HepG2 (cell line): Measurements from ENCODE around the gene HCN4. TPM values are rescaled to one million over a fixed set of nuclear protein-coding genes. Genes with fewer than 3 reads are reported as not detected.

Source experiments
- AKAP8 ChIP-seq: sonication (generic); formaldehyde crosslinking; IDR thresholded peaks from 2 replicates; pipeline ENCODE4 v1.5.1; 2020; ENCODE audit warnings: mild to moderate bottlenecking, missing genetic modification reagents
- ARID2 ChIP-seq: sonication (generic); formaldehyde crosslinking; IDR thresholded peaks from 2 replicates; pipeline ENCODE4 v1.8.1; 2022; ENCODE audit warnings: mild to moderate bottlenecking, missing genetic modification reagents, borderline replicate concordance
- BCL6 ChIP-seq: IDR thresholded peaks from 2 replicates; pipeline ENCODE4 v1.6.1; 2016; ENCODE audit warnings: missing genetic modification reagents, missing compliant biosample characterization
- HNRNPK ChIP-seq: fragments of 200-400 bp; formaldehyde crosslinking; IDR thresholded peaks from 2 replicates; pipeline ENCODE4 v1.6.1; 2018; ENCODE audit warnings: low read length, low read depth, moderate library complexity, mild to moderate bottlenecking; ENCODE audit not compliant: poor library complexity, severe bottlenecking
- MAFG ChIP-seq: sonication (generic); formaldehyde crosslinking; IDR thresholded peaks from 2 replicates; pipeline ENCODE4 v1.5.1; 2020; ENCODE audit warnings: mild to moderate bottlenecking, missing genetic modification reagents
- MAZ ChIP-seq, 2 experiments: sonication (generic) in 1 of 2; formaldehyde crosslinking in 1 of 2; IDR thresholded peaks; 2 replicates each; pipeline versions ENCODE4 v1.5.0 to v1.6.1; 2012 to 2020; ENCODE audit warnings: low read depth in 2 of 2, mild to moderate bottlenecking in 2 of 2, borderline replicate concordance in 1 of 2, improper control_type of control experiment in 1 of 2, low read length in 1 of 2, missing genetic modification reagents in 1 of 2, moderate library complexity in 1 of 2
- NCOR1 ChIP-seq: fragments of 200-600 bp; sonication (generic); IDR thresholded peaks from 2 replicates; pipeline ENCODE4 v1.7.0; 2017; ENCODE audit warnings: antibody characterized with exemption, low read length, borderline replicate concordance
- NFE2L1 ChIP-seq: sonication (generic); formaldehyde crosslinking; IDR thresholded peaks from 2 replicates; pipeline ENCODE4 v1.4.0; 2020; ENCODE audit warnings: missing genetic modification reagents, mild to moderate bottlenecking, borderline replicate concordance
- NONO ChIP-seq, 2 experiments: fragments of 450-650 bp in 1 of 2; sonication (generic) in 1 of 2; formaldehyde crosslinking in 1 of 2; IDR thresholded peaks in 1 of 2; conservative IDR thresholded peaks in 1 of 2; 2 replicates each; pipeline versions ENCODE4 v1.6.1 to v1.8.0; 2017 to 2022; ENCODE audit warnings: mild to moderate bottlenecking in 1 of 2, missing genetic modification reagents in 1 of 2, moderate library complexity in 1 of 2
- NRL ChIP-seq: sonication (generic); formaldehyde crosslinking; IDR thresholded peaks from 2 replicates; pipeline ENCODE4 v1.5.0; 2020; ENCODE audit warnings: missing genetic modification reagents, mild to moderate bottlenecking, moderate library complexity, borderline replicate concordance
- PHF8 ChIP-seq: sonication (generic); formaldehyde crosslinking; IDR thresholded peaks from 2 replicates; pipeline ENCODE4 v1.5.0; 2020; ENCODE audit warnings: missing genetic modification reagents
- SKI ChIP-seq: fragments of 450-650 bp; IDR thresholded peaks from one replicate; pipeline ENCODE4 v1.6.1; 2018; ENCODE audit warnings: mild to moderate bottlenecking; ENCODE audit not compliant: partially characterized antibody
- SOX13 ChIP-seq, 3 experiments: fragments of 450-650 bp in 1 of 3; sonication (generic) in 1 of 3; formaldehyde crosslinking in 1 of 3; IDR thresholded peaks in 2 of 3; conservative IDR thresholded peaks in 1 of 3; 2 replicates each; pipeline versions ENCODE4 v1.5.0 to v1.6.1; 2016 to 2020; ENCODE audit warnings: antibody characterized with exemption in 1 of 3, mild to moderate bottlenecking in 1 of 3, missing compliant biosample characterization in 1 of 3, missing genetic modification reagents in 1 of 3, moderate library complexity in 1 of 3
- WIZ ChIP-seq: sonication (generic); formaldehyde crosslinking; IDR thresholded peaks from 2 replicates; pipeline ENCODE4 v1.5.1; 2020; ENCODE audit warnings: mild to moderate bottlenecking, missing genetic modification reagents
- ZBTB20 ChIP-seq: sonication (generic); formaldehyde crosslinking; IDR thresholded peaks from 2 replicates; pipeline ENCODE4 v1.8.1; 2023; ENCODE audit warnings: missing genetic modification reagents, low read depth, mild to moderate bottlenecking, borderline replicate concordance
- ZFP41 ChIP-seq: sonication (generic); formaldehyde crosslinking; IDR thresholded peaks from 2 replicates; pipeline ENCODE4 v1.4.0; 2020; ENCODE audit warnings: mild to moderate bottlenecking, missing genetic modification reagents, borderline replicate concordance
- ZMAT3 ChIP-seq: sonication (generic); formaldehyde crosslinking; conservative IDR thresholded peaks from 2 replicates; pipeline ENCODE4 v1.7.0; 2021; ENCODE audit warnings: missing genetic modification reagents
- ZMYM2 ChIP-seq: sonication (generic); formaldehyde crosslinking; IDR thresholded peaks from 2 replicates; pipeline ENCODE4 v1.8.0; 2022; ENCODE audit warnings: mild to moderate bottlenecking, missing genetic modification reagents
- ZNF230 ChIP-seq: sonication (generic); formaldehyde crosslinking; IDR thresholded peaks from 2 replicates; pipeline ENCODE4 v1.4.0; 2020; ENCODE audit warnings: mild to moderate bottlenecking, missing genetic modification reagents
- ZNF383 ChIP-seq: sonication (generic); formaldehyde crosslinking; IDR thresholded peaks from 2 replicates; pipeline ENCODE4 v1.4.0; 2020; ENCODE audit warnings: missing genetic modification reagents, mild to moderate bottlenecking, borderline replicate concordance
- ZNF589 ChIP-seq: sonication (generic); formaldehyde crosslinking; conservative IDR thresholded peaks from 2 replicates; pipeline ENCODE4 v1.8.0; 2022; ENCODE audit warnings: mild to moderate bottlenecking, moderate library complexity, missing genetic modification reagents
- ZNF766 ChIP-seq: sonication (generic); formaldehyde crosslinking; IDR thresholded peaks from 2 replicates; pipeline ENCODE4 v1.5.0; 2020; ENCODE audit warnings: missing genetic modification reagents, borderline replicate concordance
- polyA plus RNA-seq, 8 experiments: library from polyadenylated mRNA; depleted of rRNA in 3 of 8; stranded (reverse) in 7 of 8; unstranded in 1 of 8; fragments of >200 nt; fragmentation: Illumina TruSeq in 4 of 8; extraction: Trizol in 4 of 8; gene quantifications; 2 replicates each; pipeline versions ENCODE4 v1.2.1 to v1.2.3, GENCODE V29; 2011 to 2016; ENCODE audit warnings: low read depth in 4 of 8, missing spikeins in 1 of 8, mixed read lengths in 1 of 8; ENCODE audit not compliant: insufficient read depth in 1 of 8
- total RNA-seq, 5 experiments: library from RNA; depleted of rRNA; stranded (reverse); fragments of >200 nt; fragmentation: Illumina TruSeq; extraction: Trizol; gene quantifications; 2 replicates each; pipeline ENCODE4 v1.2.3, GENCODE V29; 2016; ENCODE audit warnings: low read depth in 1 of 5
- TF ChIP-seq, protein P1 (sequence below): sonication (generic); formaldehyde crosslinking; IDR thresholded peaks from 2 replicates; pipeline ENCODE4 v1.4.0; 2020; ENCODE audit warnings: mild to moderate bottlenecking, missing genetic modification reagents
- TF ChIP-seq, protein P2 (sequence below): sonication (generic); formaldehyde crosslinking; IDR thresholded peaks from 2 replicates; pipeline ENCODE4 v1.4.0; 2020; ENCODE audit warnings: missing genetic modification reagents, low read depth, mild to moderate bottlenecking, borderline replicate concordance
- TF ChIP-seq, protein P3 (sequence below): sonication (generic); formaldehyde crosslinking; IDR thresholded peaks from 2 replicates; pipeline ENCODE4 v1.4.0; 2020; ENCODE audit warnings: mild to moderate bottlenecking, missing genetic modification reagents

HCN4 gene
- total and polyA plus RNA-seq, 2 of the 13 experiments (the other 11 are each of a cell fraction or from before 2014, with no cell fraction given), result not detected

DNA sequence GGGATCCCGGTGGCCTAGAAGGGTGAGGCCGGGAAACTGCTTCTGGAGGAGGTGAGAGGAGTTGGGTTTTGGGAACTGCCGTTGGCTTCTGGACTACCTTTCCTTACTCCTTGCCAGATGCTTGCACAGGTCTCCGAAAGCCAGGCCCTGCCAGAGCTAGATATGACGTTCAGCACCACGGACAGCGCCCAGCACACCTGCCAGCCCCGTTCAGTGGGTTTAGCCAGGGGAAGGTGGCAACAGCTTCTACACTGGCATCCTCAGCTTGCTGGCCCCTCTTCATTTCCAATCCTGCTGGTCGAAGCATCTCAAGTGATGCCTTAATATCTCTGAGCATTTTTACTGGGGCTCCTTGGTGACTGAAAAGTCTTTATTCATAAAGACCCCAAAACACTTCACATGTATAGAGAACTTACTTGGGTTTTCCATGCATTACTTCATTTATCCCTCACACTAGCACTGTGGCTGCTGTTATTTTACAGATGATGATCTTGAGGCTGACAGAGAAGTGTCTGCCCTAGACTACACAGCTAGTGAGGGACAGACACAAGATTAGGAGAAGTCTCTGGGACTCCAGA, 21.9 kb downstream of the HCN4 start (continued):
- TF ChIP-seq ZNF383 (CRISPR knock-in tag), result no peak
- TF ChIP-seq, protein P1, sequence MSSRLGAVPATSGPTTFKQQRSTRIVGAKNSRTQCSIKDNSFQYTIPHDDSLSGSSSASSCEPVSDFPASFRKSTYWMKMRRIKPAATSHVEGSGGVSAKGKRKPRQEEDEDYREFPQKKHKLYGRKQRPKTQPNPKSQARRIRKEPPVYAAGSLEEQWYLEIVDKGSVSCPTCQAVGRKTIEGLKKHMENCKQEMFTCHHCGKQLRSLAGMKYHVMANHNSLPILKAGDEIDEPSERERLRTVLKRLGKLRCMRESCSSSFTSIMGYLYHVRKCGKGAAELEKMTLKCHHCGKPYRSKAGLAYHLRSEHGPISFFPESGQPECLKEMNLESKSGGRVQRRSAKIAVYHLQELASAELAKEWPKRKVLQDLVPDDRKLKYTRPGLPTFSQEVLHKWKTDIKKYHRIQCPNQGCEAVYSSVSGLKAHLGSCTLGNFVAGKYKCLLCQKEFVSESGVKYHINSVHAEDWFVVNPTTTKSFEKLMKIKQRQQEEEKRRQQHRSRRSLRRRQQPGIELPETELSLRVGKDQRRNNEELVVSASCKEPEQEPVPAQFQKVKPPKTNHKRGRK (CRISPR knock-in tag), result no peak
- no peak for TF ChIP-seq AKAP8 (CRISPR knock-in tag)
- TF ChIP-seq MAFG, result no peak
- TF ChIP-seq, protein P2, sequence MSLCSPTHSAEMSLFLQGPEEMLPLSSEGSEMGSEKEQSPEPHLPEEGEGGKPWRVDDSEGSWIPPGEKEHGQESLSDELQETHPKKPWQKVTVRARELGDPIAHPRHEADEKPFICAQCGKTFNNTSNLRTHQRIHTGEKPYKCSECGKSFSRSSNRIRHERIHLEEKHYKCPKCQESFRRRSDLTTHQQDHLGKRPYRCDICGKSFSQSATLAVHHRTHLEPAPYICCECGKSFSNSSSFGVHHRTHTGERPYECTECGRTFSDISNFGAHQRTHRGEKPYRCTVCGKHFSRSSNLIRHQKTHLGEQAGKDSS (CRISPR knock-in tag), result no peak
- TF ChIP-seq ZNF589 (CRISPR knock-in tag), result 0 out of 2 replicates have a peak, but pooled peaks have one; percentile 51
- TF ChIP-seq, protein P3, sequence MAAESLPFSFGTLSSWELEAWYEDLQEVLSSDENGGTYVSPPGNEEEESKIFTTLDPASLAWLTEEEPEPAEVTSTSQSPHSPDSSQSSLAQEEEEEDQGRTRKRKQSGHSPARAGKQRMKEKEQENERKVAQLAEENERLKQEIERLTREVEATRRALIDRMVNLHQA, result no peak
- TF ChIP-seq NRL (CRISPR knock-in tag), result no peak
- no peak for TF ChIP-seq SKI
- no peak for TF ChIP-seq HNRNPK
- no peak for TF ChIP-seq ZFP41
- TF ChIP-seq ZNF766 (CRISPR knock-in tag), result no peak; the same call in 1 of the 2 replicates
- TF ChIP-seq NFE2L1 (CRISPR knock-in tag), result no peak
- no peak for TF ChIP-seq ZBTB20
- peak; percentile 56; the same call in 1 of the 2 replicates for TF ChIP-seq ZNF230 (CRISPR knock-in tag)
- TF ChIP-seq WIZ (CRISPR knock-in tag), result peak; percentile 93; the same call in 1 of the 2 replicates
- TF ChIP-seq NCOR1, result no peak
- no peak for TF ChIP-seq NONO (IDR thresholded peaks at IDR 0.05)
- no peak for TF ChIP-seq NONO (CRISPR knock-in tag; conservative IDR thresholded peaks at IDR 0.05)
- no peak for TF ChIP-seq SOX13 (IDR thresholded peaks at IDR 0.05)
- TF ChIP-seq SOX13 (CRISPR knock-in tag; conservative IDR thresholded peaks at IDR 0.05 in 1 of 2, IDR thresholded peaks at IDR 0.05 in 1 of 2), result peak in 1 of 2 experiments; percentile 52; a peak in 2 of 4 replicates
- TF ChIP-seq MAZ (IDR thresholded peaks at IDR 0.05; ENCODE audit: borderline replicate concordance, low read depth, low read length), result no peak
- 0 out of 2 replicates have a peak, but pooled peaks have one; percentile 55 for TF ChIP-seq MAZ (CRISPR knock-in tag; IDR thresholded peaks at IDR 0.05; ENCODE audit: low read depth)
- peak; percentile 55; the same call in 1 of the 2 replicates for TF ChIP-seq ZMAT3 (CRISPR knock-in tag)
- no peak for TF ChIP-seq ZMYM2 (CRISPR knock-in tag)
- peak; percentile 38; the same call in 1 of the 2 replicates for TF ChIP-seq BCL6 (CRISPR knock-in tag)
- no peak for TF ChIP-seq PHF8 (CRISPR knock-in tag)
- no peak for TF ChIP-seq ARID2 (CRISPR knock-in tag)
